Right atrium auricular region (tissue), 2 donors: Measurements from ENCODE around the gene AP3S2. TPM values are rescaled to one million over a fixed set of nuclear protein-coding genes. Genes with fewer than 3 reads are reported as not detected.
A peak's percentile ranks its signal among the peaks of the same experiment; 100 is the strongest.
"Not testable (repeated sequence)": the region's sequence is repeated elsewhere in the genome, so short reads cannot be mapped to it uniquely, and the experiment has no call there.

Source experiments
- DNase-seq: peaks from one replicate; pipeline ENCODE4 v3.0.0-alpha.2; 2019; ENCODE audit warnings: low spot score
- H3K27ac ChIP-seq, 2 donors: fragments of 200-600 bp; sonication (generic); 1 replicate in 1 of 2; 2 replicates in 1 of 2; pipeline ENCODE4 v1.5.1; 2016 to 2019
- H3K27me3 ChIP-seq, 2 donors: fragments of 200-600 bp; sonication (generic); one replicate each; pipeline versions ENCODE4 v1.5.1 to v1.6.0; 2017 to 2019
- H3K36me3 ChIP-seq: fragments of 200-600 bp; sonication (generic); one replicate; pipeline ENCODE4 v1.5.1; 2016
- H3K4me1 ChIP-seq, 2 donors: fragments of 200-600 bp; sonication (generic); one replicate each; pipeline versions ENCODE4 v1.5.1 to v1.6.0; 2017 to 2019
- H3K4me3 ChIP-seq, 2 donors: fragments of 200-600 bp; sonication (generic); 1 replicate in 1 of 2; 2 replicates in 1 of 2; pipeline ENCODE4 v1.5.1; 2017 to 2019; ENCODE audit warnings: mild to moderate bottlenecking in 1 of 2, moderate library complexity in 1 of 2
- H3K9me3 ChIP-seq, 2 donors: fragments of 200-600 bp; sonication (generic); one replicate each; pipeline ENCODE4 v1.5.1; 2019
- total RNA-seq, 2 donors: library from RNA; depleted of rRNA; stranded (reverse); fragments of >200 nt; gene quantifications; one replicate each; pipeline ENCODE4 v1.1.0, GENCODE V29; 2016
- TF ChIP-seq, protein P1 (sequence below), 2 donors: fragments of 200-600 bp; sonication (generic); IDR thresholded peaks; one replicate each; pipeline ENCODE4 v1.5.1; 2019; ENCODE audit warnings: antibody characterized with exemption in 2 of 2

The AP3S2 gene
- total RNA-seq: 10 to 100 TPM; 42.1 to 65.9 TPM

DNA sequence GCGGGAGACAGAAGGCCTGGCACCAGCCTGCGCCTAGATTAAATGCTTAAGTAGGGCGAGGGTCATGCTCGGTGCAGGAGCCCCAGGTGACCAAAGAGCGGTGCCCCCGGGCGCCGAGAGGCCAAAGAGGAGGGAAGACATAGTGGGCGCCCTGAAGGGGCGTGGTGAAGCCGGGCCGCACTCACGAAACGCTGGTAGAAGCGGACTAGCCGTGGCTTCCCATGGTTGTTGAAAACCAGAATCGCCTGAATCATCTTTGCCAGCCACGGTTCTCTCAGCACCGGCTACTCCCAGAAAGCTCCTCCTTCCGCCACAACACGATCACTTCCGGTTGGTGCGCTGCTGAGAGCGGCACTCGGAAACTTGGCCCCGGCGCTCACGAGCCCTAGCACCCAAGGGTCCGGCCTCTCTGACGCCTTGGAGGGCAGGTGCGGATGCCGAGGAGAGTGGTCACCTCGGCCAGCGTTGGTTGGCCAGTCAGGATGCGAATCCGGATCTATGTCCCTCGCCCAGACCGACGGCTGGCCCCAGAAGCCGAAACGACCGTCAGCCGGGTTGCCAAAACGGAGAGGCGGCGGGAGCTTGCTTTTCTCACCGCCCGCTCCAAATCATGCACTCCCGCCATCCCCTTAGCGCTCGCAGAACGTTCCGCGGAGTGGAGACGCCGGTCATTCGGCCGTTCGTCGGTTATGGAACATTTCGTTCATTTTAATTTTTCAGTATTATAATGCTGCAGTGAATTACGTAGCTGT, at the start of gene AP3S2:
AP3S2 (minus strand) TSS at position 299 of the 752 bp plus-strand sequence; CDS start at position 254, 45 bp downstream.
- TF ChIP-seq, protein P1, sequence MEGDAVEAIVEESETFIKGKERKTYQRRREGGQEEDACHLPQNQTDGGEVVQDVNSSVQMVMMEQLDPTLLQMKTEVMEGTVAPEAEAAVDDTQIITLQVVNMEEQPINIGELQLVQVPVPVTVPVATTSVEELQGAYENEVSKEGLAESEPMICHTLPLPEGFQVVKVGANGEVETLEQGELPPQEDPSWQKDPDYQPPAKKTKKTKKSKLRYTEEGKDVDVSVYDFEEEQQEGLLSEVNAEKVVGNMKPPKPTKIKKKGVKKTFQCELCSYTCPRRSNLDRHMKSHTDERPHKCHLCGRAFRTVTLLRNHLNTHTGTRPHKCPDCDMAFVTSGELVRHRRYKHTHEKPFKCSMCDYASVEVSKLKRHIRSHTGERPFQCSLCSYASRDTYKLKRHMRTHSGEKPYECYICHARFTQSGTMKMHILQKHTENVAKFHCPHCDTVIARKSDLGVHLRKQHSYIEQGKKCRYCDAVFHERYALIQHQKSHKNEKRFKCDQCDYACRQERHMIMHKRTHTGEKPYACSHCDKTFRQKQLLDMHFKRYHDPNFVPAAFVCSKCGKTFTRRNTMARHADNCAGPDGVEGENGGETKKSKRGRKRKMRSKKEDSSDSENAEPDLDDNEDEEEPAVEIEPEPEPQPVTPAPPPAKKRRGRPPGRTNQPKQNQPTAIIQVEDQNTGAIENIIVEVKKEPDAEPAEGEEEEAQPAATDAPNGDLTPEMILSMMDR (IDR thresholded peaks at IDR 0.05): peak in 1 of 2 donors; percentile 21
- Histone ChIP-seq H3K4me1 (peaks cover 0 to 18% of the 10 kb centered on the region in 2 donors), H3K4me3 (peak within 1 kb of the TSS; percentile 88 to 98)

DNA sequence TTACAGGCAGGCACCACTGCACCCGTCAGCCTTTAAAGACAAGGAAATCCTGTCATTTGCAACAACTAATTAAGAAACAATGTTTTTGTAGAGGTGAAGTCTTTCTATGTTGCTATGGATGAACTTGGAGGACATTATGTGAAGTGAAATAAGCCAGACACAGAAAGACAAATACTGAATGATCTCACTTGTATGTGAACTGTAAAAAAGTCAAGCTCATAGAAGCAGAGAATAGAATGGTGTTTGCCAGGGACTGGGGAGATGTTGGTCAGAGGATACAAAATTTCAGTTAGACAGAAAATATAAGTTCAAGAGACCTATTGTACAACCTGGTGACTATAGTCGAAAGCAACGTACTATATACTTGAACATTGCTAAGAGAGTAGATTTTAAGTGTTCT, 46.1 kb upstream of the AP3S2 start:
- Histone ChIP-seq H3K36me3 (no peaks in the 10 kb centered on the region), H3K27me3 (no peaks in the 10 kb centered on the region), H3K4me3 (no peak overlapping the region), H3K9me3 (no peaks in the 10 kb centered on the region), H3K4me1 (no peaks in the 10 kb centered on the region), H3K27ac (no peak overlapping the region)
- no peak for DNase-seq
- TF ChIP-seq, protein P1 (IDR thresholded peaks at IDR 0.05): no peak

More for the DNA sequence above, at the start of gene AP3S2:
- Histone ChIP-seq H3K27ac (peak within 1 kb of the TSS; percentile 90), H3K36me3 (peaks cover 2% of the 10 kb centered on the region), H3K27me3 (no peaks in the 10 kb centered on the region), H3K9me3 (no peaks in the 10 kb centered on the region)
- peak; percentile 95 for DNase-seq

DNA sequence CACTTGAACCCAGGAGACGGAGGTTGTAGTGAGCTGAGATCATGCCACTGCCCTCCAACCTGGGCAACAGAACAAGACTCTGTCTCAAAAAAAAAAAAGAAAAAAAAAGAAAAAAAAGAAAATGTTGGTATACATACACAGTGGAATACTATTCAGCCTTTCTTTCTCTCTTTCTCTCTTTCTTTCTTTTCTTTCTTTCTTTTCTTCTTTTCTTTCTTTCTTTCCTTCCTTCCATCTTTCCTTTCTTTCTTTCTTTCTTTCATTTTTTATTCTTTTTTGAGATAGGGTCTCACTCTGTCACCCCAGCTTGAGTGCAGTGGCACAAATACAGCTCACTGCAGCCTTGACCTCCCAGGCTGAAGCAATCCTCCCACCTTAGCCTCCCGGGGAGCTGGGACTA, 45.6 kb upstream of the AP3S2 start:
- H3K4me1 ChIP-seq, H3K4me3 ChIP-seq, H3K27me3 ChIP-seq, H3K9me3 ChIP-seq, DNase-seq, H3K36me3 ChIP-seq, H3K27ac ChIP-seq: not testable (repeated sequence)

DNA sequence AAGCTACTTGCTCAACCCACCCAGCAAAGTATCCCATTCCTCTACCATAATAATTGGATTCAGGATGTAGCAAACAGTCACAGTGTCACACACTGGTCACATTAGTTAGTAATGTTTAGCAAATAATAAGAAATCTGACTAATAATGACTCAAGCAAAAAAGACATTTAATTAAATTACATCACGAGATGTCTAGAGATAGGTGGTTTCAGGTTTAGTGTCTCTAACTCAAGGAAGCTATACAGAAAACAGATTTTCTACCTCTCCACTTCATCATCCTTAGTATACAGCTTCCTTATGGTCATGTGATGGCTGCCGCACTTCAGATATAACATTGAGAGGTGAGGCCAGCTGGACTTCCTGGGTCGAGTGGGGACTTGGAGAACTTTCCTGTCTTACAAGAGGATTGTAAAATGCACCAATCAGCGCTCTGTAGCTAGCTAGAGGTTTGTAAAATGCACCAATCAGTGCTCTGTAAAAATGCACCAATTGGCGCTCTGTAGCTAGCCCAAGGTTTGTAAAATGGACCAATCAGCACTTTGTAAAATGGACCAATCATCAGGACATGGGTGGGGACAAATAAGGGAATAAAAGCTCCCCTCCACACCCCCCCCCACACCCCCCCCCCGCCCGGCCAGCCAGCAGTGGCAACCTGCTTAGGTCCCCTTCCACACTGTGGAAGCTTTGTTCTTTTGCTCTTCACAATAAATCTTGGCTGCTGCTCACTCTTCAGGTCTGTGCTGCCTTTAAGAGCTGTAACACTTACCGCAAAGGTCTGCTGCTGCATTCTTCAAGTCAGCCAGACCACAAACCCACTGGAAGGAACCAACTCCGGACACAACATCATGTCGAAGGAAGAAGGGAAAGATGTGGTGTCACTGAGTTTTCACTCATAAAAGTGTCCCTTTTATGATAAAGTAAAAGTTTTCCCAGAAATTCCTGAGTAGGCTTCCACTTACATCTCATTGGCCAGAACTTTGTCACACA, 43.9 kb upstream of the AP3S2 start:
- no peaks in the 10 kb centered on the region for H3K27me3 ChIP-seq
- TF ChIP-seq, protein P1 (IDR thresholded peaks at IDR 0.05): no peak
- no peaks in the 10 kb centered on the region for H3K36me3 ChIP-seq
- no peak overlapping the region for H3K27ac ChIP-seq
- DNase-seq: no peak
- H3K4me3 ChIP-seq: no peak overlapping the region
- no peaks in the 10 kb centered on the region for H3K9me3 ChIP-seq
- no peaks in the 10 kb centered on the region for H3K4me1 ChIP-seq

DNA sequence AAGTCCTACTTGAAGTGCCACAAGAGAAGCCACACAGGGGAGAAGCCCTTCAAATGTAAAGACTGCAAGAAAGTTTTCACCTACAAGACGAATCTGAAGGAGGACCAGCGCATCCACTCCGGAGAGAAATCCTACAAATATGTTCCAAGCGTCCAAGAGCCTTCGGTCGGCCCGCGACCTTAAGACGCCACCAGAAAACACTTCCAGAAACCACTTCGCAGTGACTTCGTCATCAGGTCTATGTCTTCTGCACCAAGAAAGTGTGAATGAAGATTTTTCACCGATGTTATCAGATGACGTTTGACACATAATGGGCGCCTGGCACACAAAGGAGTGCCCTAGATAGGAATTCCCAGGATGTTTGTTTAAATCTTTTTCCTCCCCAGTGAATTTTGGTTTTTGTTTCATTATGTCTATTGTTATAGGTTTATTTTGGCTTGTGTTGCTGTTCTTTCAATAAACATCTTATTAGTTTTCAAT, 43.0 kb upstream of the AP3S2 start:
- Histone ChIP-seq H3K27ac (no peak overlapping the region), H3K4me3 (no peak overlapping the region)
- TF ChIP-seq, protein P1 (IDR thresholded peaks at IDR 0.05): no peak

More for the DNA sequence above, 43.0 kb upstream of the AP3S2 start:
- Histone ChIP-seq H3K9me3 (no peaks in the 10 kb centered on the region), H3K4me1 (no peaks in the 10 kb centered on the region), H3K27me3 (no peaks in the 10 kb centered on the region), H3K36me3 (no peaks in the 10 kb centered on the region)
- no peak for DNase-seq
